Vagina (tissue), 2 donors: ENCODE measurements around the gene BLMH. TPM values are rescaled to one million over a fixed set of nuclear protein-coding genes. Genes with fewer than 3 reads are reported as not detected.

Experiments
- DNase-seq, 2 donors: peaks; one replicate each; pipeline ENCODE4 v3.0.0-alpha.2; 2017; ENCODE audit errors: extremely low spot score in 2 of 2
- H3K27ac ChIP-seq: fragments of 200-600 bp; sonication (generic); one replicate; pipeline ENCODE4 v1.5.1; 2019
- H3K27me3 ChIP-seq: fragments of 200-600 bp; sonication (generic); one replicate; pipeline ENCODE4 v1.5.1; 2019
- H3K36me3 ChIP-seq, 2 donors: fragments of 200-600 bp; sonication (generic); one replicate each; pipeline ENCODE4 v1.5.1; 2017 to 2019
- H3K4me1 ChIP-seq: fragments of 200-600 bp; sonication (generic); one replicate; pipeline ENCODE4 v1.5.1; 2019
- H3K4me3 ChIP-seq, 2 donors: fragments of 200-600 bp; sonication (generic); 1 replicate in 1 of 2; 2 replicates in 1 of 2; pipeline ENCODE4 v1.5.1; 2016 to 2019
- H3K9me3 ChIP-seq: fragments of 200-600 bp; sonication (generic); one replicate; pipeline ENCODE4 v1.5.1; 2019
- POLR2A ChIP-seq, 2 donors: fragments of 450-650 bp; IDR thresholded peaks; one replicate each; pipeline ENCODE4 v1.6.1; 2017; ENCODE audit warnings: antibody characterized with exemption in 2 of 2, mild to moderate bottlenecking in 2 of 2, moderate library complexity in 2 of 2
- POLR2AphosphoS5 ChIP-seq, 2 donors: sonication (generic); formaldehyde crosslinking; IDR thresholded peaks; one replicate each; pipeline ENCODE4 v1.9.0; 2017; ENCODE audit warnings: antibody characterized with exemption in 2 of 2, mild to moderate bottlenecking in 2 of 2, low read depth in 1 of 2; ENCODE audit not compliant: insufficient read depth in 1 of 2
- intact Hi-C: fragments of 100-400 bp; cut with DNase I; formaldehyde crosslinking; loops from one replicate; pipeline ENCODE4 v1.15.1; 2023
- total RNA-seq: library from RNA; depleted of rRNA; stranded (reverse); fragments of >200 nt; gene quantifications from one replicate; pipeline ENCODE4 v1.2.3, GENCODE V29; 2016
- TF ChIP-seq, protein P1 (sequence below), 3 experiments: fragments of 450-650 bp in 2 of 3; fragments of 200-600 bp in 1 of 3; sonication (generic) in 1 of 3; IDR thresholded peaks; one replicate each; pipeline ENCODE4 v1.5.1; 2017 to 2019; ENCODE audit warnings: antibody characterized with exemption in 3 of 3, mild to moderate bottlenecking in 2 of 3, moderate library complexity in 2 of 3

BLMH gene
- total RNA-seq, 1 donor from 2014 or later: 44.2 TPM

DNA sequence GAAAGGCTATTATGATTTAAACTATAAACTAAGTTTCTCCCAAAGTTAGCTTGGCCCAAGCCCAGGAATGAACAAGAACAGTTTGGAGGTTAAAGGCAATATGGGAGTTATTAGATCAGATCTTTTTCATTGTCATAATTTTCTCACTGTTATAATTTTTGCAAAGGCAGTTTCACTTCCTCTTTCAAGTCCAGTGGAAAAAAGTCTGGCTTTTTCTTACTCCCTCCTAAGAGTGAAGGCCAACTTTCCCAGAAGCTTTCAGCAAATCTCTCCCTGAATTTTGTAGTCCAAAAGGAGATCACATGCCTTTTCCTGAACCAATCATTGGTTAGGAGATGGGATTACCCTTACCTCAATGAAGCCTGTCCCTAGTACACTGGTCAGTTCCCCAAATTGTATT lies 9.1 kb upstream of the BLMH start:
- Histone ChIP-seq H3K4me3 (no peak overlapping the region), H3K27me3 (no peaks in the 10 kb centered on the region), H3K4me1 (no peaks in the 10 kb centered on the region), H3K36me3 (no peaks in the 10 kb centered on the region), H3K27ac (no peak overlapping the region), H3K9me3 (no peaks in the 10 kb centered on the region)
- DNase-seq: no peak
- intact Hi-C loops: no loop called here
- TF ChIP-seq, protein P1, sequence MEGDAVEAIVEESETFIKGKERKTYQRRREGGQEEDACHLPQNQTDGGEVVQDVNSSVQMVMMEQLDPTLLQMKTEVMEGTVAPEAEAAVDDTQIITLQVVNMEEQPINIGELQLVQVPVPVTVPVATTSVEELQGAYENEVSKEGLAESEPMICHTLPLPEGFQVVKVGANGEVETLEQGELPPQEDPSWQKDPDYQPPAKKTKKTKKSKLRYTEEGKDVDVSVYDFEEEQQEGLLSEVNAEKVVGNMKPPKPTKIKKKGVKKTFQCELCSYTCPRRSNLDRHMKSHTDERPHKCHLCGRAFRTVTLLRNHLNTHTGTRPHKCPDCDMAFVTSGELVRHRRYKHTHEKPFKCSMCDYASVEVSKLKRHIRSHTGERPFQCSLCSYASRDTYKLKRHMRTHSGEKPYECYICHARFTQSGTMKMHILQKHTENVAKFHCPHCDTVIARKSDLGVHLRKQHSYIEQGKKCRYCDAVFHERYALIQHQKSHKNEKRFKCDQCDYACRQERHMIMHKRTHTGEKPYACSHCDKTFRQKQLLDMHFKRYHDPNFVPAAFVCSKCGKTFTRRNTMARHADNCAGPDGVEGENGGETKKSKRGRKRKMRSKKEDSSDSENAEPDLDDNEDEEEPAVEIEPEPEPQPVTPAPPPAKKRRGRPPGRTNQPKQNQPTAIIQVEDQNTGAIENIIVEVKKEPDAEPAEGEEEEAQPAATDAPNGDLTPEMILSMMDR (IDR thresholded peaks at IDR 0.05): no peak
- TF ChIP-seq POLR2AphosphoS5 (IDR thresholded peaks at IDR 0.05; ENCODE audit: insufficient read depth in 1 of 2, low read depth in 1 of 2): no peak
- no peak for TF ChIP-seq POLR2A (IDR thresholded peaks at IDR 0.05)

GRCh38 chr17:30299000-30299399 lies 7.3 kb upstream of the BLMH start:
- intact Hi-C loops: no loop called here
- Histone ChIP-seq H3K4me1 (no peaks in the 10 kb centered on the region), H3K4me3 (no peak overlapping the region), H3K27ac (no peak overlapping the region), H3K9me3 (no peaks in the 10 kb centered on the region), H3K36me3 (no peaks in the 10 kb centered on the region), H3K27me3 (no peaks in the 10 kb centered on the region)
- TF ChIP-seq POLR2AphosphoS5 (IDR thresholded peaks at IDR 0.05; ENCODE audit: insufficient read depth in 1 of 2, low read depth in 1 of 2) (no peak), POLR2A (IDR thresholded peaks at IDR 0.05) (no peak)
- TF ChIP-seq, protein P1 (IDR thresholded peaks at IDR 0.05): no peak
- no peak for DNase-seq

DNA sequence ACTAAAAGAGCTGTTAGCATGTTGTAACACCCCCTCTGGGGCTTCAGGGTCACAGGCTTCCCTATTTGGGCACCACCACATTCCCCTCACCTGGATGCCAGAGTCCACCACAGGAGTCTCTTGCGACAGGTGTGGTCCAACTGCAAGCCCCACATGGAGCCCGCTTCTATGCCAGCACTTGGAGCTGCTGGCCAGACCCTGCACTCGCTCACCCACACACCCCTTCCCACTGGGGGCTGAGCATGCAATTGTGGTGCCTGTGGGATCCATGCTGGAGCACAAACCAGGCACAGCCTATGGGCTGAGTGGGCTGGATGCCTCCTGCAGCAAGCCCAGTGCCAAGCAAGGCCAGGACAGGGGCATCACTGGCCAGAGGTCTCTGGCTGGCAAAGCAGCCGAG lies 6.0 kb upstream of the BLMH start:
- DNase-seq: no peak
- Histone ChIP-seq H3K4me3 (no peak overlapping the region), H3K27ac (no peak overlapping the region), H3K27me3 (no peaks in the 10 kb centered on the region), H3K36me3 (no peaks in the 10 kb centered on the region), H3K4me1 (peaks cover 1% of the 10 kb centered on the region), H3K9me3 (no peaks in the 10 kb centered on the region)
- no peak for TF ChIP-seq POLR2A (IDR thresholded peaks at IDR 0.05)
- no peak for TF ChIP-seq POLR2AphosphoS5 (IDR thresholded peaks at IDR 0.05; ENCODE audit: insufficient read depth in 1 of 2, low read depth in 1 of 2)
- TF ChIP-seq, protein P1 (IDR thresholded peaks at IDR 0.05): no peak
- intact Hi-C loops: no loop called here

DNA sequence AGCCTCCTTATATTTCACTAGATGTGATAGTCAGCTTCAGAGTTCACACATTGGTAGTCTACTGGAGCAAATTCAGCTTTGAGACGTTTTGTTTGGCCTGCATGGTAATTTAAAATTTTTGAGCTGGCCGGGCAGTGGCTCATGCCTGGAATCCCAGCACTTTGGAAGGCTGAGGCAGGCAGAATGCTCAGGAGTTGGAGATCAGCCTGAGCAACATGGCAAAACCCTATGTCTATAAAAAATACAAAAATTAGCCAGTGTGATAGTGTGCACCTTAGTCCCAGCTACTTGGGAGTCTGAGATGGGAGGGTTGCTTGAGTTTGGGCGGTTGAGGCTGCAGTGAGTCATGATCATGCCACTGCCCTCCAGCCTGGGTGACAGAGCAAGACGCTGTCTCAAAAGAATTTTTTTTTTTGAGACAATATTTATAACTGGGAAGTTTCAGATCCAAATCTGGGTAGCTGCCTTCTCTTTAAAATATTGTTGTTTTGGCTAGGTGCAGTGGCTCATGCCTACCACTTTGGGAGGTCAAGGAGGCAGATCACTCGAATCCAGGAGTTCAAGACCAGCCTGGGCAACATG lies 4.8 kb upstream of the BLMH start:
- Histone ChIP-seq H3K27ac (no peak overlapping the region), H3K36me3 (no peaks in the 10 kb centered on the region), H3K27me3 (no peaks in the 10 kb centered on the region), H3K4me1 (peaks cover 7% of the 10 kb centered on the region), H3K9me3 (no peaks in the 10 kb centered on the region), H3K4me3 (no peak overlapping the region)
- intact Hi-C loops: no loop called here
- TF ChIP-seq POLR2A (IDR thresholded peaks at IDR 0.05) (no peak), POLR2AphosphoS5 (IDR thresholded peaks at IDR 0.05; ENCODE audit: insufficient read depth in 1 of 2, low read depth in 1 of 2) (no peak)
- TF ChIP-seq, protein P1 (IDR thresholded peaks at IDR 0.05): no peak
- DNase-seq: no peak

DNA sequence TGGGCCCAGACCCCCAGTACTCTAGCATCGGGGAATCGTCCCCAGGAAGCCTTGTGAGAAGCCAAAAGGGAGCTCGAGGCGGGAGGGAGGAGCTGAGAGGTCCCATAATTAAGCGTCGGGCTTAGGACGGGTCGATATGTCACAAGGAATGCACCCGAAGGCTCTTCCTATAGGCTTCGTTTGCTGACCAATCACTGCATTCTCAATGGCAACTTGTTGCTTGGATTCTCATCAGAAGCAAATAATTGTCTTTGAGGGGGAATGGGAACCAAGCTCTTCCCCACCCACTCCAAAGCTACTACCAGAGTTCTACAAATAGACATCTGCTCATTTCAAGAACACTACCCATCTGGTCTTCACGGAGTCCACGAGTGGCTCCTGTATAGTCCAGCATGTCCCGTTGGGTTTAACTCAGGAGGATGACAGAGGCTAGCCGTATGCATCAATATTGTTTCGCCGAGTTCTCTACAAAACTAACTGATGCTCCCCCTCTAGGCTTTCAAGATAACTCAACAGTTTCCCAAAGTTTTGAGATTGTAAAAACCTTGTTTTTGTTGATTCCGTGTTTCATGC lies 628 bp upstream of the BLMH start:
- intact Hi-C loops: no loop called here
- H3K9me3 ChIP-seq: no peaks in the 10 kb centered on the region
- H3K4me3 ChIP-seq: peak overlapping the region; percentile 61 to 85
- H3K27ac ChIP-seq: peak overlapping the region; percentile 89
- peak in 1 of 2 donors; percentile 86 for DNase-seq
- TF ChIP-seq POLR2A (IDR thresholded peaks at IDR 0.05) (no peak), POLR2AphosphoS5 (IDR thresholded peaks at IDR 0.05; ENCODE audit: insufficient read depth in 1 of 2, low read depth in 1 of 2) (no peak)
- TF ChIP-seq, protein P1 (IDR thresholded peaks at IDR 0.05): no peak
- H3K4me1 ChIP-seq: peaks cover 23% of the 10 kb centered on the region
- H3K27me3 ChIP-seq: no peaks in the 10 kb centered on the region
- peaks cover 0 to 9% of the 10 kb centered on the region in 2 donors for H3K36me3 ChIP-seq
